Hepatocyte (in vitro differentiated cells): ENCODE data around the gene SLC15A5.

Source experiments
- EZH2 ChIP-seq: fragments of 200-600 bp; sonication (generic); IDR thresholded peaks from 2 replicates; pipeline ENCODE4 v1.6.1; 2016; ENCODE audit warnings: antibody characterized with exemption, mild to moderate bottlenecking, borderline replicate concordance
- TF ChIP-seq, protein P1 (sequence below): fragments of 200-600 bp; sonication (generic); IDR thresholded peaks from 2 replicates; pipeline ENCODE4 v1.5.1; 2016; ENCODE audit warnings: antibody characterized with exemption, mild to moderate bottlenecking; ENCODE audit not compliant: poor library complexity

- TF ChIP-seq, protein P1, sequence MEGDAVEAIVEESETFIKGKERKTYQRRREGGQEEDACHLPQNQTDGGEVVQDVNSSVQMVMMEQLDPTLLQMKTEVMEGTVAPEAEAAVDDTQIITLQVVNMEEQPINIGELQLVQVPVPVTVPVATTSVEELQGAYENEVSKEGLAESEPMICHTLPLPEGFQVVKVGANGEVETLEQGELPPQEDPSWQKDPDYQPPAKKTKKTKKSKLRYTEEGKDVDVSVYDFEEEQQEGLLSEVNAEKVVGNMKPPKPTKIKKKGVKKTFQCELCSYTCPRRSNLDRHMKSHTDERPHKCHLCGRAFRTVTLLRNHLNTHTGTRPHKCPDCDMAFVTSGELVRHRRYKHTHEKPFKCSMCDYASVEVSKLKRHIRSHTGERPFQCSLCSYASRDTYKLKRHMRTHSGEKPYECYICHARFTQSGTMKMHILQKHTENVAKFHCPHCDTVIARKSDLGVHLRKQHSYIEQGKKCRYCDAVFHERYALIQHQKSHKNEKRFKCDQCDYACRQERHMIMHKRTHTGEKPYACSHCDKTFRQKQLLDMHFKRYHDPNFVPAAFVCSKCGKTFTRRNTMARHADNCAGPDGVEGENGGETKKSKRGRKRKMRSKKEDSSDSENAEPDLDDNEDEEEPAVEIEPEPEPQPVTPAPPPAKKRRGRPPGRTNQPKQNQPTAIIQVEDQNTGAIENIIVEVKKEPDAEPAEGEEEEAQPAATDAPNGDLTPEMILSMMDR = no peak
- no peak for TF ChIP-seq EZH2
These were observed 15.5 kb downstream of the SLC15A5 start for GRCh38 chr12:16261944-16262475.
